GM12878 (cell line): ENCODE results near the gene TNIP3. TPM values are rescaled to one million over a fixed set of nuclear protein-coding genes. Genes with fewer than 3 reads are reported as not detected.

Source experiments
- ATF7 ChIP-seq: fragments of 450-650 bp; IDR thresholded peaks from 2 replicates; pipeline ENCODE4 v1.6.1; 2016; ENCODE audit warnings: low read depth, mild to moderate bottlenecking
- BACH1 ChIP-seq: fragments of 450-650 bp; IDR thresholded peaks from 2 replicates; pipeline ENCODE4 v1.6.1; 2017; ENCODE audit warnings: mild to moderate bottlenecking, borderline replicate concordance
- BHLHE40 ChIP-seq, 2 experiments: fragments of 450-650 bp in 1 of 2; IDR thresholded peaks; 2 replicates each; pipeline ENCODE4 v1.6.1; 2011 to 2017; ENCODE audit warnings: low read depth in 2 of 2, borderline replicate concordance in 1 of 2, improper control_type of control experiment in 1 of 2, low read length in 1 of 2, mild to moderate bottlenecking in 1 of 2
- BMI1 ChIP-seq: fragments of 450-650 bp; IDR thresholded peaks from 2 replicates; pipeline ENCODE4 v1.6.1; 2016; ENCODE audit warnings: mild to moderate bottlenecking, moderate library complexity, borderline replicate concordance
- CBFB ChIP-seq: IDR thresholded peaks from 2 replicates; pipeline ENCODE4 v1.6.1; 2016; ENCODE audit warnings: antibody characterized with exemption, low read depth
- CEBPB ChIP-seq, 2 experiments: fragments of 150-350 bp in 1 of 2; IDR thresholded peaks; 2 replicates each; pipeline ENCODE4 v1.6.1; 2012 to 2014; ENCODE audit warnings: low read depth in 2 of 2, low read length in 2 of 2, borderline replicate concordance in 1 of 2, inconsistent platforms in 1 of 2
- CREB1 ChIP-seq: IDR thresholded peaks from 2 replicates; pipeline ENCODE4 v1.6.1; 2012; ENCODE audit warnings: low read depth, mild to moderate bottlenecking, inconsistent platforms
- EED ChIP-seq: sonication (generic); IDR thresholded peaks from 2 replicates; pipeline ENCODE4 v1.6.1; 2016; ENCODE audit warnings: antibody characterized with exemption, low read depth
- ESRRA ChIP-seq: IDR thresholded peaks from 2 replicates; pipeline ENCODE4 v1.6.1; 2012; ENCODE audit warnings: mild to moderate bottlenecking, low read length, improper control_type of control experiment
- ETV6 ChIP-seq, 2 experiments: fragments of 450-650 bp in 1 of 2; IDR thresholded peaks in 1 of 2; conservative IDR thresholded peaks in 1 of 2; 2 replicates each; pipeline ENCODE4 v1.6.1; 2014; ENCODE audit warnings: antibody characterized with exemption in 1 of 2, borderline replicate concordance in 1 of 2, low read depth in 1 of 2, mild to moderate bottlenecking in 1 of 2, moderate library complexity in 1 of 2
- HDAC2 ChIP-seq: fragments of 200-600 bp; sonication (generic); IDR thresholded peaks from 2 replicates; pipeline ENCODE4 v1.6.1; 2017
- IKZF1 ChIP-seq: fragments of 450-650 bp; conservative IDR thresholded peaks from 2 replicates; pipeline ENCODE4 v1.6.1; 2017; ENCODE audit warnings: antibody characterized with exemption, mild to moderate bottlenecking
- IKZF2 ChIP-seq, 2 experiments: fragments of 450-650 bp; IDR thresholded peaks; 2 replicates each; pipeline ENCODE4 v1.6.1; 2017; ENCODE audit warnings: mild to moderate bottlenecking in 2 of 2, moderate library complexity in 2 of 2
- IRF4 ChIP-seq: IDR thresholded peaks from 2 replicates; pipeline ENCODE4 v1.6.1; 2011; ENCODE audit warnings: low read depth, low read length
- MEF2A ChIP-seq: IDR thresholded peaks from 2 replicates; pipeline ENCODE4 v1.6.1; 2011; ENCODE audit warnings: low read depth, mild to moderate bottlenecking, low read length, moderate library complexity; ENCODE audit not compliant: insufficient read depth
- MEF2B ChIP-seq: fragments of 450-650 bp; IDR thresholded peaks from 2 replicates; pipeline ENCODE4 v1.6.1; 2018; ENCODE audit warnings: mild to moderate bottlenecking, moderate library complexity; ENCODE audit not compliant: partially characterized antibody, poor library complexity, severe bottlenecking
- MTA2 ChIP-seq: fragments of 450-650 bp; IDR thresholded peaks from 2 replicates; pipeline ENCODE4 v1.6.1; 2016; ENCODE audit warnings: low read depth, mild to moderate bottlenecking, moderate library complexity
- NFIC ChIP-seq: IDR thresholded peaks from 2 replicates; pipeline ENCODE4 v1.6.1; 2012; ENCODE audit warnings: low read depth, mild to moderate bottlenecking, inconsistent platforms, low read length, moderate library complexity
- NFXL1 ChIP-seq: fragments of 450-650 bp; IDR thresholded peaks from 2 replicates; pipeline ENCODE4 v1.6.1; 2017; ENCODE audit warnings: antibody characterized with exemption, mild to moderate bottlenecking, borderline replicate concordance
- PKNOX1 ChIP-seq: fragments of 450-650 bp; IDR thresholded peaks from 2 replicates; pipeline ENCODE4 v1.6.1; 2016; ENCODE audit warnings: mild to moderate bottlenecking
- PML ChIP-seq: IDR thresholded peaks from 2 replicates; pipeline ENCODE4 v1.6.1; 2012; ENCODE audit warnings: low read length, inconsistent platforms
- RCOR1 ChIP-seq: conservative IDR thresholded peaks from 2 replicates; pipeline ENCODE4 v1.6.1; 2012; ENCODE audit warnings: low read depth, low read length, improper control_type of control experiment
- RUNX3 ChIP-seq: IDR thresholded peaks from 2 replicates; pipeline ENCODE4 v1.6.1; 2012; ENCODE audit warnings: low read length, inconsistent platforms
- SPI1 ChIP-seq: IDR thresholded peaks from 2 replicates; pipeline ENCODE4 v1.6.1; 2011; ENCODE audit warnings: low read depth, mild to moderate bottlenecking, low read length, moderate library complexity, borderline replicate concordance; ENCODE audit not compliant: insufficient read depth
- TCF12 ChIP-seq: IDR thresholded peaks from 2 replicates; pipeline ENCODE4 v1.6.1; 2011; ENCODE audit warnings: low read depth, mild to moderate bottlenecking, low read length
- TCF7 ChIP-seq: IDR thresholded peaks from 2 replicates; pipeline ENCODE4 v1.6.1; 2014; ENCODE audit warnings: antibody characterized with exemption, borderline replicate concordance
- ZNF592 ChIP-seq: fragments of 450-650 bp; IDR thresholded peaks from 2 replicates; pipeline ENCODE4 v1.6.1; 2017; ENCODE audit warnings: mild to moderate bottlenecking, moderate library complexity
- polyA plus RNA-seq, 11 experiments: library from polyadenylated mRNA; depleted of rRNA in 4 of 11; unstranded in 6 of 11; stranded (reverse) in 5 of 11; fragments of >200 nt; fragmentation: Nextera tagmentation in 4 of 11; fragmentation: Illumina TruSeq in 1 of 11; extraction: Ambion mirVana in 4 of 11; extraction: Trizol in 1 of 11; gene quantifications; 1 replicate in 1 of 11; 2 replicates in 10 of 11; pipeline versions ENCODE4 v1.2.1 to v1.2.3, GENCODE V29; 2011 to 2016; ENCODE audit warnings: inconsistent platforms in 2 of 11, missing spikeins in 2 of 11, low read depth in 1 of 11
- total RNA-seq, 4 experiments: library from RNA; depleted of rRNA in 3 of 4; stranded (reverse); fragments of >200 nt in 3 of 4; fragmentation: Illumina TruSeq in 1 of 4; extraction: Trizol in 1 of 4; gene quantifications; 2 replicates each; pipeline versions ENCODE4 v1.2.1 to v1.2.3, GENCODE V29; 2013 to 2021

The TNIP3 gene
- total and polyA plus RNA-seq, 10 of the 15 experiments (the other 5 are each of a cell fraction or from before 2014, with no cell fraction given) = 0.21 to 1.4 (median 0.67) TPM

GRCh38 chr4:121168446-121169281, 4.5 kb upstream of the TNIP3 start (continued):
- TF ChIP-seq EED (peak; percentile 90), TCF12 (peak; percentile 80), SPI1 (peak; percentile 74), ETV6 (conservative IDR thresholded peaks at IDR 0.05 in 1 of 2, IDR thresholded peaks at IDR 0.05 in 1 of 2; ENCODE audit: borderline replicate concordance in 1 of 2, low read depth in 1 of 2) (peak in 1 of 2 experiments; percentile 71; a peak in 1 of 4 replicates), IRF4 (peak; percentile 92), CREB1 (peak; percentile 48; the same call in 1 of the 2 replicates), BMI1 (peak; percentile 64; the same call in 1 of the 2 replicates), PML (0 out of 2 replicates have a peak, but pooled peaks have one; percentile 60), MEF2A (peak; percentile 94), CBFB (peak; percentile 37; the same call in 1 of the 2 replicates), MTA2 (peak; percentile 91), RCOR1 (no peak), BACH1 (peak; percentile 63; the same call in 1 of the 2 replicates), ZNF592 (no peak), NFIC (peak; percentile 98), MEF2B (peak; percentile 87), PKNOX1 (peak; percentile 90), ATF7 (peak; percentile 87), TCF7 (peak; percentile 96), CEBPB (IDR thresholded peaks at IDR 0.05; ENCODE audit: borderline replicate concordance in 1 of 2, low read depth in 2 of 2, low read length in 2 of 2) (peak in 1 of 2 experiments; percentile 86; a peak in 1 of 4 replicates), IKZF1 (peak; percentile 86), BHLHE40 (IDR thresholded peaks at IDR 0.05; ENCODE audit: borderline replicate concordance in 1 of 2, low read depth in 2 of 2, low read length in 1 of 2) (peak in 1 of 2 experiments; percentile 58; a peak in 2 of 4 replicates), HDAC2 (no peak), ESRRA (peak; percentile 74; the same call in 1 of the 2 replicates), IKZF2 (IDR thresholded peaks at IDR 0.05) (peak; percentile 92 to 93), NFXL1 (no peak), RUNX3 (peak; percentile 95)
